K562 (cell line): ENCODE results near the gene CFP. TPM values are rescaled to one million over a fixed set of nuclear protein-coding genes. Genes with fewer than 3 reads are reported as not detected.
A peak's percentile ranks its signal among the peaks of the same experiment; 100 is the strongest.

ENCODE experiments used
- ATAC-seq: fragments of 200-7000 bp; cut with Tn5 transposase; 3 replicates; pipeline ENCODE4 v1.9.1; 2020; ENCODE audit warnings: moderate library complexity
- BruUV-seq: library from RNA; stranded (reverse); fragments of 400-500 nt; replicated peaks from 2 replicates; lab custom pipeline; 2021; lab: Mats Ljungman, UMichigan
- CTCF ChIA-PET: fragments of 300-600 bp; formaldehyde crosslinking; extraction: SDS; loops from one replicate; lab custom pipeline; 2021; ENCODE audit warnings: low intra/inter-chr PET ratio; lab: Yijun Ruan, JAX
- POLR2A ChIA-PET: fragments of 300-600, 350-650 bp; sonication (Branson Sonifier 250); formaldehyde crosslinking; extraction: SDS; loops from one replicate; lab custom pipeline; 2021; ENCODE audit warnings: antibody characterized with exemption, inconsistent platforms; lab: Yijun Ruan, JAX
- DNase-seq, 4 experiments: peaks; one replicate each; pipeline versions ENCODE4 v3.0.0 to v3.0.0-alpha.2; 2011 to 2018; ENCODE audit warnings: low spot score in 3 of 4, mixed read lengths in 3 of 4; ENCODE audit errors: extremely low read depth in 1 of 4
- FAIRE-seq: peaks from 2 replicates; lab custom pipeline; 2011; peaks lifted over from hg19 to GRCh38; lab: Jason Lieb, UNC
- H2AFZ ChIP-seq: 2 replicates; pipeline ENCODE4 v1.6.0; 2011; ENCODE audit warnings: low read depth, low read length, control low read depth, inconsistent platforms
- H3K27ac ChIP-seq: fragments of 200-600 bp; 3 replicates; pipeline ENCODE4 v1.8.0; 2011; ENCODE audit warnings: low read depth, mild to moderate bottlenecking, control low read depth, inconsistent platforms, low read length, moderate library complexity, mixed read lengths; ENCODE audit errors: extremely low read depth
- H3K27me3 ChIP-seq, 2 experiments: fragments of 300-600 bp in 1 of 2; 2 replicates in 1 of 2; 3 replicates in 1 of 2; pipeline versions ENCODE4 v1.6.0 to v1.8.0; 2011; ENCODE audit warnings: inconsistent platforms in 2 of 2, low read length in 2 of 2, mild to moderate bottlenecking in 1 of 2, mixed read lengths in 1 of 2, moderate library complexity in 1 of 2; ENCODE audit not compliant: control insufficient read depth in 2 of 2, insufficient read depth in 2 of 2
- H3K36me3 ChIP-seq: fragments of 300-600 bp; 3 replicates; pipeline ENCODE4 v1.8.0; 2011; ENCODE audit warnings: mild to moderate bottlenecking, low read length, inconsistent platforms; ENCODE audit not compliant: control insufficient read depth, insufficient read depth
- H3K4me1 ChIP-seq, 2 experiments: fragments of 200-600 bp in 1 of 2; replicated peaks in 1 of 2; 2 replicates in 1 of 2; 3 replicates in 1 of 2; pipeline versions ENCODE4 v1.5.1 to v1.8.0; 2011; ENCODE audit warnings: inconsistent platforms in 2 of 2, low read length in 2 of 2, mild to moderate bottlenecking in 1 of 2, mixed read lengths in 1 of 2, moderate library complexity in 1 of 2; ENCODE audit not compliant: control insufficient read depth in 2 of 2, insufficient read depth in 2 of 2
- H3K4me2 ChIP-seq: 2 replicates; pipeline ENCODE4 v1.6.1; 2011; ENCODE audit warnings: low read length, control low read depth, inconsistent platforms, mixed read lengths; ENCODE audit not compliant: insufficient read depth
- H3K4me3 ChIP-seq: fragments of 200-600 bp; sonication (generic), shearing (Covaris generic); 2 replicates; pipeline ENCODE4 v1.5.1; 2016; ENCODE audit warnings: control low read depth, inconsistent platforms
- H3K79me2 ChIP-seq: fragments of 200-600 bp; 3 replicates; pipeline ENCODE4 v1.8.0; 2011; ENCODE audit warnings: low read length, inconsistent platforms; ENCODE audit not compliant: control insufficient read depth, insufficient read depth
- H3K9ac ChIP-seq, 2 experiments: 2 replicates each; pipeline versions ENCODE4 v1.6.0 to v1.6.1; 2011; ENCODE audit warnings: low read depth in 2 of 2, low read length in 2 of 2, control low read depth in 1 of 2, inconsistent platforms in 1 of 2, mild to moderate bottlenecking in 1 of 2, mixed read lengths in 1 of 2; ENCODE audit not compliant: insufficient read depth in 1 of 2
- H3K9me1 ChIP-seq: one replicate; pipeline ENCODE4 v1.6.0; 2011; ENCODE audit warnings: inconsistent platforms, mild to moderate bottlenecking, low read length, moderate library complexity; ENCODE audit not compliant: control insufficient read depth, insufficient read depth
- H3K9me3 ChIP-seq: replicated peaks from 2 replicates; pipeline ENCODE4 v1.5.1; 2011; ENCODE audit warnings: low read depth, low read length, inconsistent platforms; ENCODE audit not compliant: control insufficient read depth, insufficient read depth
- H4K20me1 ChIP-seq: replicated peaks from 2 replicates; pipeline ENCODE4 v1.6.1; 2011; ENCODE audit warnings: low read length, inconsistent platforms, mixed read lengths; ENCODE audit not compliant: control insufficient read depth, insufficient read depth
- CEBPB ChIP-seq: fragments of 450-650 bp; IDR thresholded peaks from 2 replicates; pipeline ENCODE4 v1.6.1; 2016; ENCODE audit warnings: missing genetic modification characterization, missing compliant biosample characterization
- CEBPG ChIP-seq, 3 experiments: fragments of 200-800 bp in 1 of 3; sonication (Bioruptor generic) in 1 of 3; sonication (generic) in 1 of 3; formaldehyde crosslinking in 1 of 3; IDR thresholded peaks in 2 of 3; conservative IDR thresholded peaks in 1 of 3; 2 replicates each; pipeline versions ENCODE4 v1.6.1 to v1.8.0; 2016 to 2022; ENCODE audit warnings: missing compliant biosample characterization in 2 of 3, missing genetic modification characterization in 2 of 3, mild to moderate bottlenecking in 1 of 3, missing genetic modification reagents in 1 of 3
- GABPA ChIP-seq: fragments of 200-800 bp; sonication (Bioruptor generic); conservative IDR thresholded peaks from 2 replicates; pipeline ENCODE4 v1.6.1; 2016; ENCODE audit warnings: low read depth, missing genetic modification characterization, missing compliant biosample characterization
- KAT2B ChIP-seq: IDR thresholded peaks from one replicate; pipeline ENCODE4 v1.6.1; 2012; ENCODE audit warnings: low read depth, mild to moderate bottlenecking, control low read depth, inconsistent platforms, low read length, moderate library complexity
- NCOA6 ChIP-seq: fragments of 450-650 bp; IDR thresholded peaks from 2 replicates; pipeline ENCODE4 v1.6.1; 2017; ENCODE audit warnings: mild to moderate bottlenecking
- RFX1 ChIP-seq: fragments of 450-650 bp; IDR thresholded peaks from 2 replicates; pipeline ENCODE4 v1.6.1; 2016; ENCODE audit warnings: mild to moderate bottlenecking, moderate library complexity
- TAF15 ChIP-seq: fragments of 200-400 bp; formaldehyde crosslinking; IDR thresholded peaks from 2 replicates; pipeline ENCODE4 v1.6.1; 2017; ENCODE audit warnings: mild to moderate bottlenecking, low read depth, low read length, moderate library complexity
- YBX1 ChIP-seq: fragments of 450-650 bp; IDR thresholded peaks from 2 replicates; pipeline ENCODE4 v1.7.1; 2016; ENCODE audit warnings: mild to moderate bottlenecking
- WGBS: fragments of 100-300 bp; shearing (Covaris generic); methylation state at CpG from one replicate; pipeline ENCODE4 v1.1.6; 2016; ENCODE audit warnings: low coverage, mixed read lengths; ENCODE audit not compliant: insufficient coverage; ENCODE audit errors: missing lambda C conversion rate; 5-methylcytosine and 5-hydroxymethylcytosine counted together
- in situ Hi-C: fragments of 300-500 bp; cut with MboI; formaldehyde crosslinking; loops from 4 replicates; pipeline ENCODE4 v1.15.0; 2018; ENCODE audit warnings: inconsistent platforms, mixed read lengths
- intact Hi-C: fragments of 100-400 bp; cut with micrococcal nuclease; formaldehyde crosslinking; loops from 2 replicates; pipeline ENCODE4 v1.14.2; 2022
- polyA plus RNA-seq, 8 experiments: library from polyadenylated mRNA; depleted of rRNA in 4 of 8; stranded (reverse) in 5 of 8; unstranded in 3 of 8; fragments of >200 nt; fragmentation: Nextera tagmentation in 2 of 8; fragmentation: Illumina TruSeq in 1 of 8; extraction: Ambion mirVana in 2 of 8; extraction: Trizol in 1 of 8; gene quantifications; 2 replicates each; pipeline versions ENCODE4 v1.2.1 to v1.2.3, GENCODE V29; 2011 to 2014; ENCODE audit warnings: inconsistent platforms in 1 of 8, missing spikeins in 1 of 8
- total RNA-seq, 7 experiments: library from RNA; depleted of rRNA in 6 of 7; stranded (reverse); fragments of >200 nt in 6 of 7; fragmentation: Illumina TruSeq in 2 of 7; extraction: Trizol in 2 of 7; gene quantifications; 2 replicates each; pipeline versions ENCODE4 v1.2.1 to v1.2.3, GENCODE V29; 2011 to 2021; ENCODE audit warnings: low replicate concordance in 1 of 7

CFP gene
- total and polyA plus RNA-seq, 9 of the 15 experiments (the other 6 are each of a cell fraction or from before 2014, with no cell fraction given) = 0.18 to 2.0 (median 0.55) TPM

DNA sequence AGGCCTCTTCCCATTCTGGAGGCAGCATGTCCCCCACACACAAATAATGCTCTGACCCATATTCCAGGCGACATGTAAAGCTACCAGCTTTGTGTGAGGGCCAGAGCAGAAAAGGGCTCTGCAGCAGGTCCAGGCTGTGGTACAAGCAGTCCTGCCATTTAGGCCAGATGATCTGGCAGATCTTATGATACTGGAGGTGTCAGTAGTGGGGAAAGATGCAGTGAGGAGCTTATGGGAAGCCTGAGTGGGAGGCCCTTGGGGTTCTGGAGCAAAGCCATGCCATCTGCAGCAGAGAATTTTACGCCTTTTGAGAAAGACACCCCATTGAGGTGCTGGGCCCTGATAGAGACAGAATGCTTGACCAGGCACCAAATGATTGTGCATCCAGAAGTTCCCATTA lies 17.8 kb downstream of the CFP start:
- 36% methylated on average over 2 of the region's 2 CpGs for WGBS
- CTCF ChIA-PET = no interaction called here

GRCh38 chrX:47611489-47611888 lies 18.2 kb downstream of the CFP start:
- in situ Hi-C loops (no loop called here), intact Hi-C loops (no loop called here)
- Histone ChIP-seq H3K79me2 (no peaks in the 10 kb centered on the region), H3K9ac (no peak overlapping the region), H3K36me3 (no peaks in the 10 kb centered on the region), H3K4me3 (no peak overlapping the region), H3K9me1 (no peaks in the 10 kb centered on the region), H3K27ac (no peak overlapping the region), H2AFZ (no peak overlapping the region), H3K4me1 (peaks cover 7% of the 10 kb centered on the region in 2 experiments; a peak in 4 of 5 replicates), H4K20me1 (no peaks in the 10 kb centered on the region), H3K27me3 (peaks cover 0 to 14% of the 10 kb centered on the region in 2 experiments; a peak in 3 of 5 replicates), H3K4me2 (no peak overlapping the region), H3K9me3 (0 out of 2 replicates have a peak, but pooled peaks cover 2% of the 10 kb centered on the region)
- ATAC-seq (no peak), DNase-seq (no peak), FAIRE-seq (no peak)
- no TSS peak for BruUV-seq
- CTCF ChIA-PET = no interaction called here
- TF ChIP-seq YBX1 = no peak
- no peak for TF ChIP-seq KAT2B
- TF ChIP-seq GABPA (tag) = no peak
- TF ChIP-seq CEBPB (tag) = peak; percentile 37; the same call in 1 of the 2 replicates
- TF ChIP-seq CEBPG (CRISPR knock-in tag; IDR thresholded peaks at IDR 0.05) = no peak
- TF ChIP-seq CEBPG (tag; conservative IDR thresholded peaks at IDR 0.05 in 1 of 2, IDR thresholded peaks at IDR 0.05 in 1 of 2) = 0 out of 4 replicates have a peak, but pooled peaks of 1 of the 2 experiments have one; percentile 18
- no peak for TF ChIP-seq TAF15
- no peak for TF ChIP-seq NCOA6
- WGBS = 14% methylated on average over 2 of the region's 2 CpGs
- POLR2A ChIA-PET = no interaction called here

More for the DNA sequence above, 17.8 kb downstream of the CFP start:
- H3K27ac ChIP-seq = no peak overlapping the region
- in situ Hi-C loops = no loop called here
- H2AFZ ChIP-seq = no peak overlapping the region
- H3K4me2 ChIP-seq = no peak overlapping the region
- DNase-seq (no peak), FAIRE-seq (no peak), ATAC-seq (no peak)
- no peaks in the 10 kb centered on the region for H3K36me3 ChIP-seq
- intact Hi-C loops = no loop called here
- POLR2A ChIA-PET = interaction anchor here (0.5 kb wide), 1 partner anchor 30 kb away, joined by 3 read pairs; no protein-coding TSS in a partner anchor
- H4K20me1 ChIP-seq = no peaks in the 10 kb centered on the region
- H3K9me1 ChIP-seq = no peaks in the 10 kb centered on the region
- H3K79me2 ChIP-seq = no peaks in the 10 kb centered on the region
- BruUV-seq = no TSS peak
- H3K9ac ChIP-seq = no peak overlapping the region
- no peak for TF ChIP-seq RFX1
- H3K9me3 ChIP-seq = 0 out of 2 replicates have a peak, but pooled peaks cover 2% of the 10 kb centered on the region
- no peak overlapping the region for H3K4me3 ChIP-seq
- H3K27me3 ChIP-seq = peaks cover 0 to 14% of the 10 kb centered on the region in 2 experiments; a peak in 3 of 5 replicates
- H3K4me1 ChIP-seq = peaks cover 7% of the 10 kb centered on the region in 2 experiments; a peak in 4 of 5 replicates
